HG03469 (cell line): ENCODE data around the gene RNF6.

Source experiments
- ATAC-seq: cut with Tn5 transposase; IDR thresholded peaks from one replicate; pipeline ENCODE4 v1.9.1; 2021; ENCODE audit warnings: mild to moderate bottlenecking, moderate library complexity, moderate number of reproducible peaks; ENCODE audit not compliant: unreplicated experiment

The RNF6 gene

GRCh38 chr13:26168237-26168814 is 53.8 kb downstream of the RNF6 start:
- no peak for ATAC-seq

- no peak for ATAC-seq
Observed at GRCh38 chr13:26163812-26164211, 58.3 kb downstream of the RNF6 start.
